22Rv1 (cell line): ENCODE results near the gene UBE2H.
A peak's percentile ranks its signal among the peaks of the same experiment; 100 is the strongest.
"Not testable (repeated sequence)": the region's sequence is repeated elsewhere in the genome, so short reads cannot be mapped to it uniquely, and the experiment has no call there.

Experiments
- H3K27ac ChIP-seq: fragments of 450-650 bp; 2 replicates; pipeline ENCODE4 v1.5.1; 2017
- CTCF ChIP-seq: fragments of 450-650 bp; IDR thresholded peaks from 2 replicates; pipeline ENCODE4 v1.5.1; 2017; ENCODE audit warnings: mild to moderate bottlenecking
- ZFX ChIP-seq: fragments of 450-650 bp; IDR thresholded peaks from 2 replicates; pipeline ENCODE4 v1.6.1; 2017; ENCODE audit warnings: antibody characterized with exemption, borderline replicate concordance

UBE2H gene

GRCh38 chr7:129898007-129898406, 54.8 kb downstream of the UBE2H start:
- TF ChIP-seq CTCF (no peak), ZFX (no peak)
- H3K27ac ChIP-seq: peak overlapping the region; percentile 84

GRCh38 chr7:129896568-129897382, 56.0 kb downstream of the UBE2H start:
- TF ChIP-seq CTCF (no peak), ZFX (no peak)
- H3K27ac ChIP-seq: peak overlapping the region; percentile 84

- not testable (repeated sequence) for H3K27ac ChIP-seq
Measured at GRCh38 chr7:129894184-129894583, 58.6 kb downstream of the UBE2H start.

- no peak overlapping the region for H3K27ac ChIP-seq
- TF ChIP-seq CTCF (no peak), ZFX (no peak)
Measured at GRCh38 chr7:129890090-129890489, 62.7 kb downstream of the UBE2H start.

GRCh38 chr7:129889133-129889844, 63.5 kb downstream of the UBE2H start:
- TF ChIP-seq ZFX (no peak), CTCF (no peak)
- 0 out of 2 replicates have a peak overlapping the region, but pooled peaks have one; percentile 4 for H3K27ac ChIP-seq

- no peak overlapping the region for H3K27ac ChIP-seq
- TF ChIP-seq ZFX (no peak), CTCF (no peak)
Measured at GRCh38 chr7:129887865-129888264, 64.9 kb downstream of the UBE2H start.

GRCh38 chr7:129886818-129887186, 66.0 kb downstream of the UBE2H start:
- TF ChIP-seq ZFX (no peak), CTCF (no peak)
- no peak overlapping the region for H3K27ac ChIP-seq
